Ammon's horn (tissue), 1 donor: ENCODE results near the gene GPX4.
"Not testable (repeated sequence)": the region's sequence is repeated elsewhere in the genome, so short reads cannot be mapped to it uniquely, and the experiment has no call there.

ENCODE experiments used
- DNase-seq: peaks from one replicate; pipeline ENCODE4 v3.0.0-alpha.2; 2016; ENCODE audit warnings: low spot score

Gene GPX4

GRCh38 chr19:1113986-1114483 is 10.2 kb downstream of the GPX4 start:
- DNase-seq: no peak

DNA sequence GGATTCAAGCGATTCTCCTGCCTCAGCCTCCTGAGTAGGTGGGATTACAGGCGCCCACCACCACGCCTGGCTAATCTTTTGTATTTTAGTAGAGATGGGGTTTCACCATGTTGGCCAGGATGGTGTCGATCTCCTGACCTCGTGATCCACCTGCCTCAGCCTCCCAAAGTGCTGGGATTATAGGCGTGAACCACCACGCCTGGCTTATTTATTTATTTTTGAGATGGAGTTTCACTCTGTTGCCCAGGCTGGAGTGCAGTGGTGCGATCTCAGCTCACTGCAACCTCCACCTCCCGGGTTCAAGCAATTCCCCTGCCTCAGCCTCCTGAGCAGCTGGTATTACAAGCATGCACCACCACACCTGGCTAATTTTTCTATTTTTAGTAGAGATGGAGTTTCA is 10.9 kb downstream of the GPX4 start:
- not testable (repeated sequence) for DNase-seq

DNA sequence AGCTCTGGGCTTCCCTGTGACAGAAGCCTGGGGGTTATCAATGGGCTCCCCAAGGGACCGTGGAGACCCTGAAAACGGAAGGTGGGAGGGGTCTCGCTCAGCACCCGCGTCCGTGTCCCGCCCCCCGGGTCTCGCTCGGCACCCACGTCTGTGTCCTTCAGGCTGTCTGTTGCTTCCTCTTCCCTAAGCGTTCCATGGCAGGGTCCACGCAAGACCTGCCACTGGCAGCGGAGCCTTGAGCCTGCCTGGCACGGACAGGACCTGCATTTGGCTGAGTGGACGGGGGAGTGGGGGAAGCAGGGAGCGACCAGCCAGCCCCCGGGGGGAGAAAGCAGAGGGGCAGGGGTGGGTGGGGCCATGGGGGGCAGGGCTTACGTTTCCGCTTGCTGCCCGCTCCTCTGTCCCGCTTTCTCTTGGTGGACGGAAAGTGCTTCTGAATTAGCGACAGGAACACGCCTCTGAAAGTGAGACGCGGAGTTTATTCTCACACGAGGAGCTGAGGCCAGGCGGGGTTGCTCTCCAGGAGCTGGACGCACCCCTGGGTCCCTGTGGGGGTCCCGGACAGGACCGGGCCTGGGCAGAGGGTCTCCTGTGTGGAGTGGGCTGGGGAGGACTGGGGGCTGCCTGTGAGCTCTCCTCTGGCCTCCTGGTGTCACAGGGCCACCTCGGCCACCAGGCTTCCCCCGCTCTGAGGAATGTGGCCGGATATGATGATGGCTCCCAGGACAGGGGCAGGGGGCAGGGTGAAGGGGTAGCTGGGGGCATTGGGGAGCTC is 12.0 kb downstream of the GPX4 start:
- no peak for DNase-seq

- DNase-seq: no peak
Measured at GRCh38 chr19:1116726-1117581, 13.2 kb downstream of the GPX4 start.

- no peak for DNase-seq
Measured at GRCh38 chr19:1117654-1118053, 13.9 kb downstream of the GPX4 start.

- no peak for DNase-seq
Measured at GRCh38 chr19:1118999-1119398, 15.2 kb downstream of the GPX4 start.

- no peak for DNase-seq
Measured at GRCh38 chr19:1119475-1120217, 15.9 kb downstream of the GPX4 start.

GRCh38 chr19:1121395-1121794 is 17.6 kb downstream of the GPX4 start:
- DNase-seq: no peak

DNA sequence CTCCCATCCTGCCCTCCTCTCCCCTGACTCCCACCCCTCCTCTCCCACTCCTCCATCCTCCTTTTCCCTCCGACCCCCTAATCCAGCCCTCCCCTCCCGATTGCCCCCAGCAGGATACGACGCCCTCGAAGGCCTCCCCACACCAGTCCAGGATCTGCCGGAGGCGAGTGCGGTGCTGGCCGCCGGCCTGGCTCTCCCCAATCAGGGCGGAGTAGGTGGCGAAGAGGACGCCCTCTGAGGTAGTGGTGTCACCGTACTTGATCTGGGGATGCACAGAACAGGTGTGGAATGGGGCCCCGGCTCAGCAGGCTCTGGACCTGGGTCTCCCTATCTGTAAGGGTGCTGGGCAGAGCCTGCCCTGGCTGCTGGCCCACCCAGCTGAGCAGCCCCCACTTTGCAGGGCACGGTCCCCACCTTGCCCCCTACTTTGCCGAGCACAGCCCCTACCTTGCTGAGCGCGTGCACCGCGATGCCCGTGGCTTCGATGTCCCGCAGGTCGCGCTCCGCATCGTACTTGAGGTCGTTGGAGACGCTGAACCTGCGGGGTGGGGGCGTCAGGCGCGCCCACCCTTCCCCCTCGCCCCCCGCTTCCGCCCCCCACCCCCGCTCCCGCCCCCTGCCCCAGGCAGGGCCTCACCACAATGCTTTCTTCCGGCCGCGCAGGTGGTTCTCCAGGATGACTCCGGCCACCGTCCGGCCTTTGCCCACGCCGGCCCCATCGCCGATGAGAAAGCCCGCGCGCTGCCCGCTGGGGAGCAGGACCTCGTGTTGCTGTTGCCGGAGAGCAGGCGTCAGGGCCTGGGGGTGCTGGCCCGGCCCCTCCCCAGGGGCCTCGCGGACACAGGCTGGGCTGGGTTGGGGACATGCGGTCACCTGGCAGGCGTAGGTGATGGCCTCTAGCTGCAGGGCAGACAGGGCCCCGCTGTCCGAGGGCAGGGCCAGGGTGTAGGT is 18.5 kb downstream of the GPX4 start:
- no peak for DNase-seq

DNA sequence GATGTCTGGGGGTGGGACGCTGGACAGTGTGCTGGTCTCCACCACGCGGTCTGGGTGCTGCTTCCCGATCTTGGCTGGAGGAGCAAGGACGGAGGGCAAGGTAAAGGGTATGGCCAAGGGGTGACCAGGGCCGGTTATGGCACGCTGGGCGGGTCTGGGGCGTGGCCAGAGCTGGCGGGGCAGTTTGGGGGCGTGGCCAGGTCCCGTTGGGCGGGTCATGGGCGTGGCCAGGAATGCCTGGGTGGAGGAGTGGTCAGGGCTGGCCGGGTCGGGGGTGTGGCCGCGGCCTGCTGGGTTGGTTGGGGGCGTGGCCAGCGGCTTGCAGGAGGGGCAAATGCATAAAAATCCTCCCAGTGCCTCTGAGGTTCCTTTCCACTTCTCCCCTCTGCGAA is 19.2 kb downstream of the GPX4 start:
- DNase-seq: no peak

GRCh38 chr19:1123381-1123780 is 19.6 kb downstream of the GPX4 start:
- DNase-seq: no peak

DNA sequence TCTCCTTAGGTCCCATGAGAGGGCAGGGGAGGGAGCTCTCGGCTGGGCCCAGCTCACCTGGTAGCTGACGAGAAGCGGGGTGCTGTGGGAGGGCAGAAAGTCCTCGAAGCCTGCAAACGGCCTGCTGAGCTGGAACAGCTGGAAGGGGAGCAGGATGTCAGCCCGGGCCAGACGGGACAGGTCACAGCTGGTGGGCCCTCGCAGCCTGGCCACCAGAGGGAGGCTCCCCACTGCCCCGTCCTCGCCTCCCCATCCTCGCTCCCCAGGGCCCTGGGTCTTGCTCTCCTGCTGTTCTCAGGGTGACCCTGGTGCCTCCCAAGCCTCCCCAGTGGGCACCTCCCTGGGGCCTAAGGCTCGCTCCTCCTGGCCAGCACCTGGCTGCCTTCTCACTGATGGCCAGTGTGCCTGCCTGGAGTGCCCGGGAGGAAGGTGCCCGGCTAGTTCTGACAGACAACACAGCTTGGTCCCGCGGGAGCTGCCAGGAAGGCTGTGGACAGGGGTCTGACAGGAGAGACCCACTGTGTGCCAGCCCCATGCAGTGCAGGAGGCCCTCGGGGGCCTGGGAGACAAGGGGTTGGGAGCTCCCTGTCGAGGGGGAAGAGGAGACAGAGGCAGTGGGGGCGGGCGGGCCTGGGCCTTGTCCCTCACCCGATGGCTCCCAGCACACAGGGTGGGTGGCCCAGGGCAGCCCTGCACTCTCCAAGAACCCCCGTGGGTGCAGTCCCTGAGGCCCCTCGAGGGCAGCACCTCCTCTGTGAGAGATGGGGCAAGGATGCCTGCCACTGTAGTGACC is 20.3 kb downstream of the GPX4 start:
- no peak for DNase-seq

DNA sequence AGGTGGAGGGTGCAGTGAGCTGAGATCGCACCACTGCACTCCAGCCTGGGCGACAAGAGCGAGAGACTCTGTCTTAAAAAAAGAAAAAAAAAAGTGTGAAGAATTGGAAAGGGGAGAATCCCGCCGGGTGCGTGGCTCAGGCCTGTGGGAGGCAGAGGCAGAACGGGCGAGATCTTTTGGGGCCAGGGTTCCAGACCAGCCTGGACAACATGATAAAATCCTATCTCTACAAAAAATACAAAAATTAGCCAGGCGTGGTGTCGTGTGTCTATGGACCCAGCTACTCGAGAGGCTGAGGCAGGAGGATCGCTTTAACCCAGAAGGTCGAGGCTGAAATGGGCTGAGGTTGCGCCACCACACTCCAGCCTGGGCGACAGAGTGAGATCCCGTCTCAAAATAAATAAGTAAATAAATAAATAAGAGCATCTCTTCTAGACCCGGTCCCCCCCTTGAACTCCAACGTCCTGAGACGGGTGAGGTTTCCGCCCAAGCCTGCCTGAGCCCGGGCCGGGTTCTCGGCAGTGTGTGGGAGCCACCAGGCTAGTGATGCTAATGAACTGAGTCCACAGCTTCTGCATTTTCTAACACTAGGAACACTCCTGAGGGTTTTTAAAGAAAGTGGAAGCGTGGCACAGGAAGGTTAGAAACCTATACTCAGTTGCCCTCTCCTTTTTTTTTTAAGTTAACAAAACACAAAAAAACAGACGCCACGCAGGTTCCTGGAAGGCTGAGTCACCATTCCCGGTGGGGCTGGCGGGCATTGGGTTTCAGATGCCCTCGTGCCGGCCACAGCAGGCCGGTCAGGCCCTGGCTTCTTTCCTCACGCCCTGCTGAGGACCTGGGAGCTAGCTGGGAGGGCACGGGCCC is 22.0 kb downstream of the GPX4 start:
- DNase-seq: no peak

DNA sequence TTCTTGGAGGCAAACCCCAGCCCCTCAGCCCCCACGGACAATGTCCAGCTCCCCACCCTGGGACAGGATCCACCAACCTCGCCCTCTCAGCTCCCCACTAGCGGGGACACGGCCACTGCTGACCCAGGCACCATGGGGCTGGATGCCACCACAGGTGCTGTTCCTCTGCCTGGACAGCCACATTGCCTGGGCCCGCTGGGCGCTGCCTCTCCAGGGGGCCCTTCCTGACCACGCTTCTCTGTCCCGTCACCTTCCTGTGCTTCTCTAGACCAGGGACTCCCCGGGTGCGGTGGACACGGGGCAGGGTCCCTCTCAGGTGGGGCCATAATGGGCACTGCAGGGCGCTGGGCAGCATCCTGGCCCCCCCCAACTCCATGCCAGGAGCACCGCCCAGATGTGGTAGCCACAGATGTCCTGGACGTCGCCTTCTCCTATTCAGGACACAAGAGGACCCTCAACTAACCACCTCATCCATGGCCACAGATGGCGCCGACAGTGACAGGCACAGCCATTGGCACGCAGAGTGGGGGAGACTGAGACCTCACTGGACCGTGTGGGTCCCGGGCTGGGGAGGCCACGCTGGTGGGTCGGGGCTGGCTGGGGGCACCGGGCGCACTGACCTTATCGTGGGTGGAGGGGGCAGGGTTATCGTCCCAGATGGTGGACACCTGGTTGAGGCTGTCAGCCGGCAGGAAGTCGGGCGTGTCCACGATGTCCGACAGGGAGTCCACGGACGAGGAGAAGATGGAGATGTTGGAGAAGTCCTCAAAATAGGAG is 23.4 kb downstream of the GPX4 start:
- no peak for DNase-seq

- DNase-seq: no peak
Measured at GRCh38 chr19:1128106-1128505, 24.3 kb downstream of the GPX4 start.

- not testable (repeated sequence) for DNase-seq
Measured at GRCh38 chr19:1129084-1129483, 25.3 kb downstream of the GPX4 start.

GRCh38 chr19:1129535-1129934 is 25.7 kb downstream of the GPX4 start:
- DNase-seq: no peak
